Subcutaneous abdominal adipose tissue (tissue), 5 donors: Measurements from ENCODE around the gene WDR59.
"Not testable (repeated sequence)": the region's sequence is repeated elsewhere in the genome, so short reads cannot be mapped to it uniquely, and the experiment has no call there.

ENCODE experiments used
- H3K27ac ChIP-seq: one replicate; pipeline ENCODE4 v1.7.0; 2013; ENCODE audit warnings: low read depth, mild to moderate bottlenecking, inconsistent platforms, low read length, moderate library complexity
- H3K27me3 ChIP-seq, 5 donors: one replicate each; pipeline ENCODE4 v1.7.0; 2013; ENCODE audit warnings: low read length in 5 of 5, inconsistent platforms in 1 of 5; ENCODE audit not compliant: control insufficient read depth in 5 of 5, insufficient read depth in 4 of 5
- H3K36me3 ChIP-seq, 5 donors: one replicate each; pipeline ENCODE4 v1.7.0; 2013; ENCODE audit warnings: low read length in 5 of 5; ENCODE audit not compliant: control insufficient read depth in 5 of 5, insufficient read depth in 5 of 5
- H3K4me1 ChIP-seq, 5 donors: one replicate each; pipeline ENCODE4 v1.7.0; 2013; ENCODE audit warnings: low read length in 5 of 5, mild to moderate bottlenecking in 3 of 5, moderate library complexity in 1 of 5; ENCODE audit not compliant: control insufficient read depth in 5 of 5, insufficient read depth in 5 of 5
- H3K4me3 ChIP-seq, 5 donors: one replicate each; pipeline ENCODE4 v1.7.0; 2013; ENCODE audit warnings: low read length in 5 of 5, low read depth in 1 of 5
- H3K9ac ChIP-seq, 5 donors: one replicate each; pipeline ENCODE4 v1.7.0; 2013; ENCODE audit warnings: low read length in 5 of 5, mild to moderate bottlenecking in 4 of 5, moderate library complexity in 3 of 5
- H3K9me3 ChIP-seq, 5 donors: one replicate each; pipeline ENCODE4 v1.7.0; 2013; ENCODE audit warnings: low read length in 5 of 5; ENCODE audit not compliant: control insufficient read depth in 5 of 5
- donor health status: healthy.
- donor health status: healthy.
- donor health status: healthy.
- donor health status: healthy.
- donor health status: healthy.

The WDR59 gene

GRCh38 chr16:74999609-75000480 lies 14.9 kb upstream of the WDR59 start:
- Histone ChIP-seq H3K9me3 (no peaks in the 10 kb centered on the region), H3K4me3 (peak overlapping the region; percentile 80 to 88 (median 85)), H3K4me1 (peaks cover 3 to 38% (median 33%) of the 10 kb centered on the region in 5 donors), H3K36me3 (peaks cover 0 to 5% (median 0%) of the 10 kb centered on the region in 5 donors), H3K27me3 (no peaks in the 10 kb centered on the region), H3K9ac (peak overlapping the region; percentile 38 to 81 (median 76)), H3K27ac (peak overlapping the region; percentile 46)

GRCh38 chr16:74999219-74999608 lies 14.3 kb upstream of the WDR59 start:
- peaks cover 0 to 3% (median 0%) of the 10 kb centered on the region in 5 donors for H3K36me3 ChIP-seq
- no peaks in the 10 kb centered on the region for H3K9me3 ChIP-seq
- peak overlapping the region; percentile 46 for H3K27ac ChIP-seq
- H3K9ac ChIP-seq = peak overlapping the region in 4 of 5 donors; percentile 57 to 81 (median 78)
- H3K27me3 ChIP-seq = no peaks in the 10 kb centered on the region
- peak overlapping the region in 4 of 5 donors; percentile 80 to 88 (median 84) for H3K4me3 ChIP-seq
- H3K4me1 ChIP-seq = peaks cover 3 to 38% (median 33%) of the 10 kb centered on the region in 5 donors

- Histone ChIP-seq H3K9me3 (no peaks in the 10 kb centered on the region), H3K36me3 (no peaks in the 10 kb centered on the region), H3K27me3 (no peaks in the 10 kb centered on the region), H3K9ac (peak within 1 kb of the TSS in 4 of 5 donors; percentile 76 to 81 (median 80)), H3K27ac (peak within 1 kb of the TSS; percentile 74), H3K4me3 (peak within 1 kb of the TSS; percentile 80 to 88 (median 85)), H3K4me1 (peaks cover 3 to 38% (median 33%) of the 10 kb centered on the region in 5 donors)
Measured at GRCh38 chr16:74998481-74999218, 13.7 kb upstream of the WDR59 start, which contains the start of gene ZNRF1. Gene ZNRF1 (plus strand): TSS chr16:74999024. CDS start chr16:74999672, 648 bp downstream.

GRCh38 chr16:74997042-74997491 lies 12.1 kb upstream of the WDR59 start:
- H3K9me3 ChIP-seq = no peaks in the 10 kb centered on the region

GRCh38 chr16:74995986-74996385 lies 11.1 kb upstream of the WDR59 start:
- no peaks in the 10 kb centered on the region for H3K36me3 ChIP-seq
- H3K4me3 ChIP-seq = no peak overlapping the region
- no peak overlapping the region for H3K9ac ChIP-seq
- H3K27me3 ChIP-seq = no peaks in the 10 kb centered on the region
- H3K4me1 ChIP-seq = peaks cover 3 to 32% (median 28%) of the 10 kb centered on the region in 5 donors
- H3K9me3 ChIP-seq = no peaks in the 10 kb centered on the region
- H3K27ac ChIP-seq = no peak overlapping the region

More at GRCh38 chr16:74997042-74997491, 12.1 kb upstream of the WDR59 start:
- Histone ChIP-seq H3K27ac (no peak overlapping the region), H3K4me3 (no peak overlapping the region), H3K27me3 (no peaks in the 10 kb centered on the region), H3K36me3 (no peaks in the 10 kb centered on the region), H3K4me1 (peaks cover 3 to 35% (median 33%) of the 10 kb centered on the region in 5 donors), H3K9ac (no peak overlapping the region)

- H3K9ac ChIP-seq = peak overlapping the region in 2 of 5 donors; percentile 26 to 35
- H3K27me3 ChIP-seq = no peaks in the 10 kb centered on the region
- H3K36me3 ChIP-seq = no peaks in the 10 kb centered on the region
- no peak overlapping the region for H3K4me3 ChIP-seq
- H3K27ac ChIP-seq = peak overlapping the region; percentile 37
- peaks cover 0 to 11% (median 8%) of the 10 kb centered on the region in 5 donors for H3K4me1 ChIP-seq
- no peaks in the 10 kb centered on the region for H3K9me3 ChIP-seq
Measured at GRCh38 chr16:74991593-74992403, 6.9 kb upstream of the WDR59 start.

- no peak overlapping the region for H3K27ac ChIP-seq
- no peaks in the 10 kb centered on the region for H3K9me3 ChIP-seq
- H3K4me3 ChIP-seq = no peak overlapping the region
- no peaks in the 10 kb centered on the region for H3K36me3 ChIP-seq
- no peaks in the 10 kb centered on the region for H3K27me3 ChIP-seq
- H3K9ac ChIP-seq = no peak overlapping the region
- peaks cover 0 to 11% (median 8%) of the 10 kb centered on the region in 5 donors for H3K4me1 ChIP-seq
Measured at GRCh38 chr16:74991268-74991592, 6.3 kb upstream of the WDR59 start.

- Histone ChIP-seq H3K36me3 (no peaks in the 10 kb centered on the region), H3K9ac (no peak overlapping the region), H3K9me3 (no peaks in the 10 kb centered on the region), H3K27ac (no peak overlapping the region), H3K4me3 (no peak overlapping the region), H3K27me3 (no peaks in the 10 kb centered on the region), H3K4me1 (peaks cover 0 to 11% (median 8%) of the 10 kb centered on the region in 5 donors)
Measured at GRCh38 chr16:74990832-74991231, 5.9 kb upstream of the WDR59 start.

- not testable (repeated sequence) for H3K4me3 ChIP-seq, H3K9me3 ChIP-seq, H3K27me3 ChIP-seq, H3K9ac ChIP-seq, H3K36me3 ChIP-seq, H3K27ac ChIP-seq
- peaks cover 0 to 13% (median 8%) of the 10 kb centered on the region in 5 donors for H3K4me1 ChIP-seq
Measured at GRCh38 chr16:74989864-74990263, 4.9 kb upstream of the WDR59 start.
